Common myeloid progenitor, CD34-positive (primary cell): ENCODE measurements around the gene C1orf35.
A peak's percentile ranks its signal among the peaks of the same experiment; 100 is the strongest.

Source experiments
- CTCF ChIA-PET: fragments of 350-600 bp; sonication (Branson Sonifier 250); formaldehyde crosslinking; loops from one replicate; lab custom pipeline; 2021; ENCODE audit warnings: antibody characterized with exemption; lab: Charles Lee
- POLR2A ChIA-PET: fragments of 350-600 bp; sonication (Branson Sonifier 250); formaldehyde crosslinking; loops from one replicate; lab custom pipeline; 2021; ENCODE audit warnings: antibody characterized with exemption; lab: Charles Lee
- DNase-seq, 3 donors: peaks; one replicate each; pipeline versions ENCODE4 v3.0.0 to v3.0.0-alpha.2; 2013
- H3K27ac ChIP-seq, 2 experiments: 1 replicate in 1 of 2; 2 replicates in 1 of 2; pipeline ENCODE4 v1.7.0; 2013; ENCODE audit warnings: inconsistent platforms in 2 of 2, low read length in 2 of 2, mild to moderate bottlenecking in 2 of 2, low read depth in 1 of 2, moderate library complexity in 1 of 2; ENCODE audit not compliant: severe bottlenecking in 2 of 2, insufficient read depth in 1 of 2, poor library complexity in 1 of 2
- H3K27me3 ChIP-seq, 5 experiments: replicated peaks in 2 of 5; 1 replicate in 3 of 5; 2 replicates in 2 of 5; pipeline versions ENCODE4 v1.6.1 to v1.7.0; 2013; ENCODE audit warnings: low read length in 4 of 5, mild to moderate bottlenecking in 2 of 5, moderate library complexity in 2 of 5, inconsistent platforms in 1 of 5; ENCODE audit not compliant: insufficient read depth in 5 of 5, control insufficient read depth in 4 of 5
- H3K36me3 ChIP-seq, 4 experiments: 1 replicate in 2 of 4; 2 replicates in 2 of 4; pipeline versions ENCODE4 v1.6.1 to v1.7.0; 2013; ENCODE audit warnings: low read length in 3 of 4, control low read depth in 1 of 4, mild to moderate bottlenecking in 1 of 4; ENCODE audit not compliant: control insufficient read depth in 4 of 4, insufficient read depth in 4 of 4
- H3K4me1 ChIP-seq, 4 experiments: 1 replicate in 3 of 4; 2 replicates in 1 of 4; pipeline versions ENCODE4 v1.6.1 to v1.7.1; 2013; ENCODE audit warnings: low read length in 3 of 4, mild to moderate bottlenecking in 3 of 4, control low read depth in 1 of 4, inconsistent platforms in 1 of 4, moderate library complexity in 1 of 4; ENCODE audit not compliant: control insufficient read depth in 4 of 4, insufficient read depth in 4 of 4; ENCODE audit errors: control extremely low read depth in 1 of 4
- H3K4me3 ChIP-seq, 7 experiments: 1 replicate in 4 of 7; 2 replicates in 3 of 7; pipeline versions ENCODE4 v1.5.1 to v1.7.0; 2013; ENCODE audit warnings: mild to moderate bottlenecking in 7 of 7, low read length in 6 of 7, moderate library complexity in 6 of 7, inconsistent platforms in 2 of 7, low read depth in 2 of 7, control low read depth in 1 of 7; ENCODE audit not compliant: insufficient read depth in 4 of 7, control insufficient read depth in 1 of 7; ENCODE audit errors: extremely low read depth in 1 of 7
- H3K9me3 ChIP-seq, 5 experiments: 1 replicate in 4 of 5; 2 replicates in 1 of 5; pipeline versions ENCODE4 v1.6.1 to v1.7.1; 2013; ENCODE audit warnings: low read length in 4 of 5, mild to moderate bottlenecking in 2 of 5, inconsistent platforms in 1 of 5, low read depth in 1 of 5, moderate library complexity in 1 of 5; ENCODE audit not compliant: control insufficient read depth in 4 of 5, insufficient read depth in 2 of 5; ENCODE audit errors: control extremely low read depth in 1 of 5
- WGBS: methylation state at CpG from one replicate; pipeline ENCODE4 v1.1.5; 2013; ENCODE audit not compliant: insufficient coverage; 5-methylcytosine and 5-hydroxymethylcytosine counted together

The C1orf35 gene

GRCh38 chr1:228109073-228109961 is 6.2 kb upstream of the C1orf35 start, which contains the start of gene MRPL55:
Gene MRPL55 (minus strand): TSS chr1:228109299. CDS start chr1:228108260, 1,039 bp downstream.
- Histone ChIP-seq H3K27ac (peak within 1 kb of the TSS; percentile 58 to 89), H3K36me3 (peaks cover 0 to 31% (median 21%) of the 10 kb centered on the region in 4 experiments), H3K9me3 (no peaks in the 10 kb centered on the region), H3K4me1 (peaks cover 7 to 29% (median 17%) of the 10 kb centered on the region in 4 experiments), H3K4me3 (peak within 1 kb of the TSS; percentile 87 to 99 (median 95)), H3K27me3 (no peaks in the 10 kb centered on the region)
- DNase-seq: peak; percentile 96 to 97 (median 97)
- CTCF ChIA-PET: interaction anchor here (0.8 to 2.0 kb wide), 4 partner anchors 19 to 59 kb away, joined by 3 to 5 read pairs (median 5); no protein-coding TSS in a partner anchor
- 0% methylated on average over 55 of the region's 66 CpGs for whole genome bisulfite sequencing
- POLR2A ChIA-PET: interaction anchor here (0.6 to 1.4 kb wide), 2 partner anchors 10 to 216 kb away, joined by 3 read pairs; no protein-coding TSS in a partner anchor

- 3% methylated on average over 6 of the region's 8 CpGs for WGBS
- no peak for DNase-seq
- Histone ChIP-seq H3K9me3 (no peaks in the 10 kb centered on the region), H3K36me3 (peaks cover 0 to 31% (median 21%) of the 10 kb centered on the region in 4 experiments), H3K4me1 (peaks cover 12 to 35% (median 23%) of the 10 kb centered on the region in 4 experiments), H3K4me3 (peak overlapping the region; percentile 87 to 99 (median 95)), H3K27ac (peak overlapping the region; percentile 58 to 89), H3K27me3 (no peaks in the 10 kb centered on the region)
- ChIA-PET CTCF (interaction anchor here (1.1 to 1.3 kb wide), 2 partner anchors 59 to 109 kb away, joined by 3 to 5 read pairs; no protein-coding TSS in a partner anchor), POLR2A (no interaction called here)
These were observed 5.6 kb upstream of the C1orf35 start for GRCh38 chr1:228108742-228109072.

- no peaks in the 10 kb centered on the region for H3K9me3 ChIP-seq
- ChIA-PET CTCF (interaction anchor here (1.1 kb wide), 1 partner anchor 109 kb away, joined by 3 read pairs; no protein-coding TSS in a partner anchor), POLR2A (no interaction called here)
- peak overlapping the region; percentile 87 to 99 (median 95) for H3K4me3 ChIP-seq
- peak overlapping the region; percentile 58 to 89 for H3K27ac ChIP-seq
- no peaks in the 10 kb centered on the region for H3K27me3 ChIP-seq
- no peak for DNase-seq
- peaks cover 0 to 31% (median 21%) of the 10 kb centered on the region in 4 experiments for H3K36me3 ChIP-seq
- WGBS: 51% methylated on average over 6 of the region's 11 CpGs
- H3K4me1 ChIP-seq: peaks cover 13 to 38% (median 26%) of the 10 kb centered on the region in 4 experiments
These were observed 5.0 kb upstream of the C1orf35 start for GRCh38 chr1:228108055-228108690.

- no peaks in the 10 kb centered on the region for H3K9me3 ChIP-seq
- peaks cover 0 to 31% (median 21%) of the 10 kb centered on the region in 4 experiments for H3K36me3 ChIP-seq
- no peaks in the 10 kb centered on the region for H3K27me3 ChIP-seq
- H3K4me1 ChIP-seq: peaks cover 13 to 38% (median 26%) of the 10 kb centered on the region in 4 experiments
- 95% methylated on average over 18 of the region's 19 CpGs for WGBS
- H3K4me3 ChIP-seq: peak overlapping the region in 2 of 7 experiments; percentile 96 to 99
- H3K27ac ChIP-seq: no peak overlapping the region
- ChIA-PET POLR2A (interaction anchor here (1.0 kb wide), 1 partner anchor 32 kb away, joined by 3 read pairs; no protein-coding TSS in a partner anchor), CTCF (interaction anchor here (1.1 to 1.4 kb wide), 2 partner anchors 18 to 108 kb away, joined by 3 read pairs; no protein-coding TSS in a partner anchor)
- DNase-seq: no peak
These were observed 4.5 kb upstream of the C1orf35 start for GRCh38 chr1:228107636-228108035.

- Histone ChIP-seq H3K4me3 (no peak overlapping the region), H3K4me1 (peaks cover 13 to 46% (median 33%) of the 10 kb centered on the region in 4 experiments), H3K36me3 (peaks cover 0 to 31% (median 21%) of the 10 kb centered on the region in 4 experiments), H3K27me3 (no peaks in the 10 kb centered on the region), H3K27ac (no peak overlapping the region), H3K9me3 (no peaks in the 10 kb centered on the region)
- POLR2A ChIA-PET: interaction anchor here (1.0 kb wide), 1 partner anchor 33 kb away, joined by 3 read pairs; no protein-coding TSS in a partner anchor
- 93% methylated on average over 8 of the region's 9 CpGs for WGBS
- CTCF ChIA-PET: interaction anchor here (0.9 to 2.0 kb wide), 4 partner anchors 12 to 60 kb away, joined by 3 to 7 read pairs (median 3); no protein-coding TSS in a partner anchor
- DNase-seq: no peak
These were observed 3.6 kb upstream of the C1orf35 start for GRCh38 chr1:228106800-228107054.

GRCh38 chr1:228105996-228106799 is 3.1 kb upstream of the C1orf35 start:
- no peak overlapping the region for H3K4me3 ChIP-seq
- no peak for DNase-seq
- no peaks in the 10 kb centered on the region for H3K27me3 ChIP-seq
- POLR2A ChIA-PET: interaction anchor here (1.0 kb wide), 1 partner anchor 33 kb away, joined by 3 read pairs; no protein-coding TSS in a partner anchor
- CTCF ChIA-PET: interaction anchor here (0.9 to 2.0 kb wide), 5 partner anchors 13 to 61 kb away, joined by 3 to 7 read pairs (median 3); no protein-coding TSS in a partner anchor
- peaks cover 13 to 51% (median 37%) of the 10 kb centered on the region in 4 experiments for H3K4me1 ChIP-seq
- WGBS: over 99% methylated on average over 8 of the region's 8 CpGs
- no peak overlapping the region for H3K27ac ChIP-seq
- H3K36me3 ChIP-seq: peaks cover 0 to 34% (median 22%) of the 10 kb centered on the region in 4 experiments
- H3K9me3 ChIP-seq: no peaks in the 10 kb centered on the region
